Measurements from ENCODE around the gene DCDC2. TPM values are rescaled to one million over a fixed set of nuclear protein-coding genes. Genes with fewer than 3 reads are reported as not detected.
"Not testable (repeated sequence)": the region's sequence is repeated elsewhere in the genome, so short reads cannot be mapped to it uniquely, and the experiment has no call there.

The DCDC2 gene
- total and polyA plus RNA-seq, 5 donors from 2014 or later: 0.39 TPM; not detected in 4

DNA sequence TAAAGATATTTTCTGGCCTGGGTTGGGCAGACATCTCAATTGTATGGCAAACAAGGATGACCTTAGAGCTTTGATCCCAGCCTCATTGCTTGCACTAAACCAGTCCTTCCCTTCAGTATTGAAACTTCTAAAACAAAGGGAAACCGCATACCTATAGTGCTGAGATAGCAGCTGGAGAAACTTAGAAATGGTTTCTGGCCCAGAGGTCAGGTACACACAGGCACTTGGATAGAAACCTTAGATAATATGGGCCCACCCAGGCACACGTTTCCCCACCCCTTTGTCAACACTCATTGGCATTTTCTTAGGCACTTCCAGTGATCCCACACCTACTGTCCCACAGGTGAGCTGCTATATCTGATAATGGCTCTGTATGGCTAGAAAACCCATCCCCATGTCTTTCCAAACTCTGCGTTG is 209.7 kb downstream of the DCDC2 start:
- Histone ChIP-seq H3K27me3 (ENCODE audit: control insufficient read depth, insufficient read depth, low read length) (peaks cover 2% of the 10 kb centered on the region), H3K9me3 (ENCODE audit: control insufficient read depth in 2 of 2, low read length in 2 of 2) (no peaks in the 10 kb centered on the region), H3K27ac (ENCODE audit: insufficient read depth, low read length, poor library complexity, severe bottlenecking) (no peak overlapping the region), H3K4me3 (ENCODE audit: low read depth, low read length) (no peak overlapping the region), H3K36me3 (ENCODE audit: control insufficient read depth, insufficient read depth, low read length) (no peaks in the 10 kb centered on the region), H3K4me1 (ENCODE audit: control insufficient read depth, insufficient read depth, low read length, poor library complexity, severe bottlenecking) (no peaks in the 10 kb centered on the region)
- H3K27ac Mint-ChIP-seq: no peak overlapping the region
- H3K36me3 Mint-ChIP-seq: no peaks in the 10 kb centered on the region
- ATAC-seq (ENCODE audit: low read depth in 2 of 2) (no peak), DNase-seq (no peak)
- H3K4me3 Mint-ChIP-seq: no peak overlapping the region
- H3K9me3 Mint-ChIP-seq: peaks cover 0 to 5% (median 2%) of the 10 kb centered on the region in 7 donors
- H3K4me1 Mint-ChIP-seq: no peaks in the 10 kb centered on the region
- H3K27me3 Mint-ChIP-seq: no peaks in the 10 kb centered on the region

DNA sequence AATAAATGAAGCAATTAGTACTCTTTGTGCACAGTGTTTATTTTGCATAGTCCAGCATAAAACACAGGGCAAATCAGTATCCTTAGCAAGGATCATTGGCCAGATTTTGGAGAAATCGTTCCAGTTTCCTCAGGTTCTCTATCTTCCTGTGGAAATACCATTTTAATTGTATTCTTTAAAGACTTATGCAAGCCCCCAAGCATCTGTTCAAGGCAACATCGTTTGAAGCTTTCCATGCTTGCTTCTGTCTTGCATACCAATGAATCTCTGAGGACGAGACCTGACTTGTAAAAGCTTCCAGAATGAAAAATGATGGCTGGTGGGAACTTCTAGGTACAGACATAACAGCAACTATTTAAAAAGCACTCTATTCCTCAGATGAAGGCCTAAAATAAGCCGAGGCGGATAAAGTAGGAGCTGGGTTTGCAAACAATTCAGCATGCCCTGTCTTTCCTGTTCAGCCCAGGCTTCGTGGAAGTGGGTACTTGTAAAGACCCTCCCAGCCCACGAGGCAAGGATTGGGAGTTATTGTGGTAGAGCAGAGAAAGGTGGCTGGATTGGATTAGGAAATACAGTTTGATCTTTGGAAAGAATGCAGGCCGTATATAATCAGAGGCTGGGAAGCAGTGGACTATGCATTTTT is 210.2 kb downstream of the DCDC2 start:
- no peaks in the 10 kb centered on the region for H3K9me3 ChIP-seq (ENCODE audit: control insufficient read depth in 2 of 2, low read length in 2 of 2)
- Mint-ChIP-seq H3K9me3 (peaks cover 0 to 5% (median 2%) of the 10 kb centered on the region in 7 donors), H3K36me3 (no peaks in the 10 kb centered on the region), H3K27me3 (no peaks in the 10 kb centered on the region), H3K27ac (no peak overlapping the region), H3K4me1 (no peaks in the 10 kb centered on the region), H3K4me3 (no peak overlapping the region)
- no peak overlapping the region for H3K4me3 ChIP-seq (ENCODE audit: low read depth, low read length)
- ATAC-seq (ENCODE audit: low read depth in 2 of 2) (no peak), DNase-seq (no peak)
- H3K36me3 ChIP-seq (ENCODE audit: control insufficient read depth, insufficient read depth, low read length): no peaks in the 10 kb centered on the region
- peaks cover 2% of the 10 kb centered on the region for H3K27me3 ChIP-seq (ENCODE audit: control insufficient read depth, insufficient read depth, low read length)
- no peak overlapping the region for H3K27ac ChIP-seq (ENCODE audit: insufficient read depth, low read length, poor library complexity, severe bottlenecking)
- no peaks in the 10 kb centered on the region for H3K4me1 ChIP-seq (ENCODE audit: control insufficient read depth, insufficient read depth, low read length, poor library complexity, severe bottlenecking)

DNA sequence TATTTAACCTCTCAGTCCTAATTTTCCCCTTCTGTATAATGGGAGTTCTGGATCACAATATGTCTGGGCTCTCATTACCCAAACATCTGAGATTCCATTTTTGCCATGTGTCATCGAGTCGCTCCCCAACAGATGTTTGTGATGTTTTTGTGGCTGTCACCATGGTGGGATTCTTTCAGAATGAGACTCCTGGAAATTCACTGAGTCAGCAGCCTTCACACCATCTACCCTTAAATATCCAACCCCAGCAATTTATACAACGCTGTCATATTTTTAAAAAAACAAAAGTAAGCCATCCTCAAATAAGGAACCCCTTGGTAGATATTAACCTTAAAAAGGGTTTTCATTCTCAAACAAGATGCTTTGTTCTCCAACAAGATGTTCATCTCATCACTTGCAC is 211.0 kb downstream of the DCDC2 start:
- H3K4me1 Mint-ChIP-seq: no peaks in the 10 kb centered on the region
- ATAC-seq (ENCODE audit: low read depth in 2 of 2): no peak
- H3K4me3 ChIP-seq (ENCODE audit: low read depth, low read length): no peak overlapping the region
- H3K4me1 ChIP-seq (ENCODE audit: control insufficient read depth, insufficient read depth, low read length, poor library complexity, severe bottlenecking): no peaks in the 10 kb centered on the region
- no peak overlapping the region for H3K4me3 Mint-ChIP-seq
- peaks cover 2% of the 10 kb centered on the region for H3K27me3 ChIP-seq (ENCODE audit: control insufficient read depth, insufficient read depth, low read length)
- H3K9me3 Mint-ChIP-seq: peaks cover 0 to 5% (median 1%) of the 10 kb centered on the region in 7 donors
- H3K27ac ChIP-seq (ENCODE audit: insufficient read depth, low read length, poor library complexity, severe bottlenecking): no peak overlapping the region
- no peaks in the 10 kb centered on the region for H3K9me3 ChIP-seq (ENCODE audit: control insufficient read depth in 2 of 2, low read length in 2 of 2)
- H3K27ac Mint-ChIP-seq: no peak overlapping the region
- H3K36me3 Mint-ChIP-seq: no peaks in the 10 kb centered on the region
- no peak for DNase-seq
- no peaks in the 10 kb centered on the region for H3K27me3 Mint-ChIP-seq
- H3K36me3 ChIP-seq (ENCODE audit: control insufficient read depth, insufficient read depth, low read length): no peaks in the 10 kb centered on the region

DNA sequence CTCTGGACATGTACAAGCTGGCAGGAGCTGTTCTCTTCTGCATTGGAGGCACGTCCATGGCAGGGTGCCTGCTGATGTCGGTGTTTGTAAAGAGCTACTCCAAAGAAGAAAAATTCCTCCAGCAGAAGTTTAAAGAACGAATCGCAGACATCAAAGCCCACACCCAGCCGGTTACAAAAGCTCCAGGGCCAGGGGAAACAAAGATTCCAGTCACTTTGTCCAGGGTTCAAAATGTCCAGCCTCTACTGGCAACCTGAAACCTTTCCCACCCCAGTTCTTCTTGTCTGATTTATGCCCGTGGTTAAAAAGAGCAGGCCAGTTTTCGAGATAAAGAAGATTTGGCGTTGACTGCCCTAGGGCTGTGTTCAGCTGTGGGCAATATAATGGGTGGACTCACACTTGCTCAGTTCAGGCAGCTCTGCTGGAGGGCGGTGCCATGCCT is 212.1 kb downstream of the DCDC2 start:
- Mint-ChIP-seq H3K4me1 (no peaks in the 10 kb centered on the region), H3K27me3 (no peaks in the 10 kb centered on the region), H3K36me3 (no peaks in the 10 kb centered on the region), H3K4me3 (no peak overlapping the region), H3K9me3 (peaks cover 0 to 2% (median 0%) of the 10 kb centered on the region in 7 donors), H3K27ac (no peak overlapping the region)
- no peak for ATAC-seq (ENCODE audit: low read depth in 2 of 2)
- Histone ChIP-seq H3K4me3 (ENCODE audit: low read depth, low read length) (no peak overlapping the region), H3K9me3 (ENCODE audit: control insufficient read depth in 2 of 2, low read length in 2 of 2) (no peaks in the 10 kb centered on the region), H3K36me3 (ENCODE audit: control insufficient read depth, insufficient read depth, low read length) (no peaks in the 10 kb centered on the region), H3K27ac (ENCODE audit: insufficient read depth, low read length, poor library complexity, severe bottlenecking) (no peak overlapping the region), H3K4me1 (ENCODE audit: control insufficient read depth, insufficient read depth, low read length, poor library complexity, severe bottlenecking) (no peaks in the 10 kb centered on the region), H3K27me3 (ENCODE audit: control insufficient read depth, insufficient read depth, low read length) (peaks cover 2% of the 10 kb centered on the region)
- no peak for DNase-seq

DNA sequence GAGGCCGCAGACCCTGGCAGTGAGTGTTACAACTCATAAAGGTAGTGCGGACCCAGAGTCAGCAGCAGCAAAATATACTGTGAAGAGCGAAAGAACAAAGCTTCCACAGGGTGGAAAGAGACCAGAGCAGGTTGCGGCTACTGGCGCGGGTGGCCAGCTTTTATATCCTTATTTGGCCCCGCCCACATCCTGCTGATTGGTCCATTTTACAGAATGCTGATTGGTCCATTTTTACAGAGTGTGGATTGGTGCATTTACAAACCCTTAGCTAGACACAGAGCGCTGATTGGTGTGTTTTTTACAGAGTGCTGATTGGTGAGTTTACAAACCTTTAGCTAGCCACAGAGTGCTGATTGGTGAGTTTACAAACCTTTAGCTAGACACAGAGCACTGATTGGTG is 215.1 kb downstream of the DCDC2 start:
- not testable (repeated sequence) for DNase-seq; H3K4me3 Mint-ChIP-seq; H3K9me3 Mint-ChIP-seq; H3K27me3 Mint-ChIP-seq; H3K9me3 ChIP-seq (ENCODE audit: control insufficient read depth in 2 of 2, low read length in 2 of 2); H3K36me3 Mint-ChIP-seq; H3K4me1 Mint-ChIP-seq; H3K4me3 ChIP-seq (ENCODE audit: low read depth, low read length); H3K27me3 ChIP-seq (ENCODE audit: control insufficient read depth, insufficient read depth, low read length); H3K27ac ChIP-seq (ENCODE audit: insufficient read depth, low read length, poor library complexity, severe bottlenecking); H3K27ac Mint-ChIP-seq; H3K4me1 ChIP-seq (ENCODE audit: control insufficient read depth, insufficient read depth, low read length, poor library complexity, severe bottlenecking); ATAC-seq (ENCODE audit: low read depth in 2 of 2); H3K36me3 ChIP-seq (ENCODE audit: control insufficient read depth, insufficient read depth, low read length)

DNA sequence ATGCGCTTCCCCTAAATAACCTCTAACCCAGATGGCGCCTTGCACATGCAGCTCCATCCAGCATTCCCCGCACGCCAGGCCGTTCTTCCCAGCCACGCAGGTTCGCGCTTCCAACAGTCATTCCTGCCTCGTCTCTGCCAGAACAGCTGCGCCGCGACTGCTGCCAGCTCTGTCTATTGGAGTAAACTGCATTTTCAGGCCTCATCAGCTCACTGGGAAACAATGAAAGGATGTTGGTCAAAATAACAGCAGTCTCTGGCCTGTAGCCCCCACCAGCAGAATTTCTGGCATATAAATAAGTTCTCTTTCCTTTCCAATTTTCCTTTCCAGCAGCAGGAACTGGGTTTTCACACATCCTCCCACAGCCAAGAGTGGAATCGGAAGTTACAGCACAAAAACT is 217.3 kb downstream of the DCDC2 start:
- H3K27me3 Mint-ChIP-seq: no peaks in the 10 kb centered on the region
- peak overlapping the region in 1 of 3 donors; percentile 61 for H3K27ac Mint-ChIP-seq
- peaks cover 0 to 3% (median 0%) of the 10 kb centered on the region in 7 donors for H3K9me3 Mint-ChIP-seq
- no peak overlapping the region for H3K4me3 Mint-ChIP-seq
- ATAC-seq (ENCODE audit: low read depth in 2 of 2): no peak
- Histone ChIP-seq H3K4me3 (ENCODE audit: low read depth, low read length) (no peak overlapping the region), H3K4me1 (ENCODE audit: control insufficient read depth, insufficient read depth, low read length, poor library complexity, severe bottlenecking) (no peaks in the 10 kb centered on the region), H3K27me3 (ENCODE audit: control insufficient read depth, insufficient read depth, low read length) (no peaks in the 10 kb centered on the region), H3K27ac (ENCODE audit: insufficient read depth, low read length, poor library complexity, severe bottlenecking) (no peak overlapping the region), H3K36me3 (ENCODE audit: control insufficient read depth, insufficient read depth, low read length) (no peaks in the 10 kb centered on the region), H3K9me3 (ENCODE audit: control insufficient read depth in 2 of 2, low read length in 2 of 2) (no peaks in the 10 kb centered on the region)
- no peak for DNase-seq
- H3K4me1 Mint-ChIP-seq: no peaks in the 10 kb centered on the region
- no peaks in the 10 kb centered on the region for H3K36me3 Mint-ChIP-seq

DNA sequence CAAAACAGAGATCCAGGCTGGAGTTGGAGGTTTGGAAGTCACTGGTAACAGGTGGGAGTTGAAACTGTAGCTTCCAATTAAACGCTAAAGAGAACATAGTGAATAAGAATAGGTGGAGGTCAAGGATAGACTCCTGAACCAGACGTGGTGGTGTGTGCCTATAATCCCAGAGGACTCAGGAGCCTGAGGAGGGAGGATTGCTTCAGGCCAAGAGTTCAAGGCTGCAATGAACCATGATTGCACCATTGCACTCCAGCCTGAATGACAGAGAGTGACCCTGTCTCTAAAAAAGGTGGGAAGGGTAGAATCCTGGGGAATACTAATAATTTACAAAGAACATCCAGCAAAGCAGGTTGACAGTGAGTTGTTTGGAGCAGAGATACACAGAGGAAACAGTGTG is 218.2 kb downstream of the DCDC2 start:
- Mint-ChIP-seq H3K36me3 (no peaks in the 10 kb centered on the region), H3K27ac (no peak overlapping the region), H3K27me3 (no peaks in the 10 kb centered on the region), H3K9me3 (peaks cover 0 to 1% (median 0%) of the 10 kb centered on the region in 7 donors), H3K4me3 (no peak overlapping the region), H3K4me1 (no peaks in the 10 kb centered on the region)
- DNase-seq (no peak), ATAC-seq (ENCODE audit: low read depth in 2 of 2) (no peak)
- H3K27me3 ChIP-seq (ENCODE audit: control insufficient read depth, insufficient read depth, low read length): no peaks in the 10 kb centered on the region
- H3K4me3 ChIP-seq (ENCODE audit: low read depth, low read length): no peak overlapping the region
- H3K4me1 ChIP-seq (ENCODE audit: control insufficient read depth, insufficient read depth, low read length, poor library complexity, severe bottlenecking): no peaks in the 10 kb centered on the region
- no peaks in the 10 kb centered on the region for H3K36me3 ChIP-seq (ENCODE audit: control insufficient read depth, insufficient read depth, low read length)
- no peak overlapping the region for H3K27ac ChIP-seq (ENCODE audit: insufficient read depth, low read length, poor library complexity, severe bottlenecking)
- no peaks in the 10 kb centered on the region for H3K9me3 ChIP-seq (ENCODE audit: control insufficient read depth in 2 of 2, low read length in 2 of 2)

DNA sequence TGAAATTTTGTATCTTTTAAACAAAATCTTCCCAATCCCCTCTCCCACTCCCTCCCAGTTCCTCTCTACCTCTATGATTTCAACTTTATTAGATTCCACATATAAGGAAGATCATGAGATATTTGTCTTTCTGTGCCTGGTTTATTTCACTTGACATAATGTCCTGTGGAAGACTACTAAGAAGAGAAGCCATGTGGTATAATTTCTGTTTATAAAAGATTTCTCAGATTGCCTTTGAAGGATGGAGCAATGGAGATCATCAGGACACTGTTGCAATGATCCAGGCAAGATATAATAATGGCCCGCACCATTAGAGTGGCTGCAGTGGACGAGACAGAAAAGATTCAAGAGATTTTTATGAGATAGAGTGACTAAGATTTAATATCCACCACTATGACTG is 218.8 kb downstream of the DCDC2 start:
- Mint-ChIP-seq H3K27me3 (no peaks in the 10 kb centered on the region), H3K36me3 (no peaks in the 10 kb centered on the region), H3K9me3 (peaks cover 0 to 2% (median 0%) of the 10 kb centered on the region in 7 donors), H3K4me1 (no peaks in the 10 kb centered on the region), H3K27ac (no peak overlapping the region), H3K4me3 (no peak overlapping the region)
- DNase-seq: no peak
- no peak for ATAC-seq (ENCODE audit: low read depth in 2 of 2)
- Histone ChIP-seq H3K4me3 (ENCODE audit: low read depth, low read length) (no peak overlapping the region), H3K36me3 (ENCODE audit: control insufficient read depth, insufficient read depth, low read length) (no peaks in the 10 kb centered on the region), H3K27me3 (ENCODE audit: control insufficient read depth, insufficient read depth, low read length) (no peaks in the 10 kb centered on the region), H3K4me1 (ENCODE audit: control insufficient read depth, insufficient read depth, low read length, poor library complexity, severe bottlenecking) (no peaks in the 10 kb centered on the region), H3K9me3 (ENCODE audit: control insufficient read depth in 2 of 2, low read length in 2 of 2) (no peaks in the 10 kb centered on the region), H3K27ac (ENCODE audit: insufficient read depth, low read length, poor library complexity, severe bottlenecking) (no peak overlapping the region)
